ENCODE data around the gene TUBGCP6.
"Not testable (repeated sequence)": the region's sequence is repeated elsewhere in the genome, so short reads cannot be mapped to it uniquely, and the experiment has no call there.

The TUBGCP6 gene

GRCh38 chr22:50209893-50210292 lies 34.9 kb downstream of the TUBGCP6 start:
- peak; percentile 17 for DNase-seq

- DNase-seq, result no peak
Measured at GRCh38 chr22:50208939-50209892, 35.6 kb downstream of the TUBGCP6 start.

- DNase-seq, result no peak
Measured at GRCh38 chr22:50208430-50208938, 36.3 kb downstream of the TUBGCP6 start.

GRCh38 chr22:50207383-50208140 lies 37.3 kb downstream of the TUBGCP6 start:
- no peak for DNase-seq

- no peak for DNase-seq
Measured at GRCh38 chr22:50206599-50206998, 38.2 kb downstream of the TUBGCP6 start.

- no peak for DNase-seq
Measured at GRCh38 chr22:50205781-50206569, 38.8 kb downstream of the TUBGCP6 start.

- DNase-seq, result not testable (repeated sequence)
Measured at GRCh38 chr22:50204998-50205397, 39.8 kb downstream of the TUBGCP6 start.

GRCh38 chr22:50204571-50204970 lies 40.3 kb downstream of the TUBGCP6 start:
- DNase-seq, result no peak

- DNase-seq, result no peak
Measured at GRCh38 chr22:50203288-50203687, 41.5 kb downstream of the TUBGCP6 start.

GRCh38 chr22:50202130-50202666 lies 42.6 kb downstream of the TUBGCP6 start:
- no peak for DNase-seq

GRCh38 chr22:50201191-50202129 lies 43.4 kb downstream of the TUBGCP6 start:
- no peak for DNase-seq

- peak; percentile 79 for DNase-seq
Measured at GRCh38 chr22:50200461-50201190, 44.2 kb downstream of the TUBGCP6 start, which contains the start of gene SELENOO. TSS of gene SELENOO (plus strand) at chr22:50201011. CDS start at chr22:50201037, 26 bp downstream.

GRCh38 chr22:50199829-50200460 lies 44.9 kb downstream of the TUBGCP6 start:
- no peak for DNase-seq

- DNase-seq, result no peak
Measured at GRCh38 chr22:50199251-50199721, 45.5 kb downstream of the TUBGCP6 start.

- no peak for DNase-seq
Measured at GRCh38 chr22:50198624-50199017, 46.2 kb downstream of the TUBGCP6 start.

- DNase-seq, result no peak
Measured at GRCh38 chr22:50197856-50198623, 46.8 kb downstream of the TUBGCP6 start.

GRCh38 chr22:50197000-50197800 lies 47.6 kb downstream of the TUBGCP6 start:
- no peak for DNase-seq

GRCh38 chr22:50196256-50196655 lies 48.6 kb downstream of the TUBGCP6 start:
- DNase-seq, result no peak
